GM12878 (cell line): ENCODE measurements around the gene EIF4E. TPM values are rescaled to one million over a fixed set of nuclear protein-coding genes. Genes with fewer than 3 reads are reported as not detected.

ENCODE experiments used
- ATAC-seq: fragments of 200-7000 bp; cut with Tn5 transposase; 3 replicates; pipeline ENCODE4 v1.9.1; 2020; ENCODE audit warnings: mild to moderate bottlenecking, moderate library complexity
- BruUV-seq: library from RNA; stranded (reverse); fragments of 400-500 nt; replicated peaks from 2 replicates; lab custom pipeline; 2021; lab: Mats Ljungman, UMichigan
- CTCF ChIA-PET: fragments of 300-600 bp; sonication (Branson Sonifier 250); formaldehyde crosslinking; extraction: SDS; loops from one replicate; lab custom pipeline; 2021; ENCODE audit warnings: inconsistent platforms; lab: Yijun Ruan, JAX
- POLR2A ChIA-PET: fragments of 350-600 bp; formaldehyde crosslinking; extraction: SDS; loops from one replicate; lab custom pipeline; 2021; ENCODE audit warnings: inconsistent platforms; lab: Charles Lee
- RAD21 ChIA-PET: fragments of 300-600 bp; sonication (Branson Sonifier 250); formaldehyde crosslinking; loops from one replicate; lab custom pipeline; 2023; ENCODE audit warnings: antibody characterized with exemption; ENCODE audit not compliant: unreplicated experiment; lab: Charles Lee
- SMC1A ChIA-PET: fragments of 300-600 bp; sonication (Branson Sonifier 250); formaldehyde crosslinking; loops from one replicate; lab custom pipeline; 2023; ENCODE audit not compliant: unreplicated experiment, uncharacterized antibody; lab: Charles Lee
- DNase-seq: peaks from one replicate; pipeline ENCODE4 v3.0.0-alpha.2; 2011; ENCODE audit warnings: low read depth, low spot score
- FAIRE-seq: peaks from 3 replicates; lab custom pipeline; 2011; peaks lifted over from hg19 to GRCh38; lab: Jason Lieb, UNC
- H2AFZ ChIP-seq: 2 replicates; pipeline ENCODE4 v1.6.0; 2011; ENCODE audit warnings: low read depth, low read length, control low read depth; ENCODE audit not compliant: control insufficient read depth
- H3K27ac ChIP-seq: 2 replicates; pipeline ENCODE4 v1.5.1; 2011; ENCODE audit warnings: control low read depth; ENCODE audit not compliant: control insufficient read depth, insufficient read depth
- H3K27me3 ChIP-seq, 2 experiments: replicated peaks in 1 of 2; 2 replicates each; pipeline versions ENCODE4 v1.6.0 to v1.6.1; 2011; ENCODE audit warnings: low read length in 1 of 2; ENCODE audit not compliant: control insufficient read depth in 2 of 2, insufficient read depth in 2 of 2
- H3K36me3 ChIP-seq, 2 experiments: 2 replicates each; pipeline ENCODE4 v1.5.1; 2011; ENCODE audit warnings: low read length in 1 of 2; ENCODE audit not compliant: control insufficient read depth in 2 of 2, insufficient read depth in 2 of 2
- H3K4me1 ChIP-seq: 2 replicates; pipeline ENCODE4 v1.6.1; 2011; ENCODE audit warnings: mild to moderate bottlenecking, low read length, moderate library complexity, mixed read lengths; ENCODE audit not compliant: control insufficient read depth, insufficient read depth
- H3K4me2 ChIP-seq: 2 replicates; pipeline ENCODE4 v1.6.0; 2011; ENCODE audit warnings: control low read depth; ENCODE audit not compliant: control insufficient read depth, insufficient read depth
- H3K4me3 ChIP-seq: fragments of 200-600 bp; sonication (generic); 2 replicates; pipeline ENCODE4 v1.5.1; 2016
- H3K79me2 ChIP-seq: 2 replicates; pipeline ENCODE4 v1.6.0; 2011; ENCODE audit warnings: low read length; ENCODE audit not compliant: control insufficient read depth, insufficient read depth
- H3K9ac ChIP-seq: 2 replicates; pipeline ENCODE4 v1.8.0; 2011; ENCODE audit warnings: low read length, control low read depth, mixed read lengths; ENCODE audit not compliant: control insufficient read depth, insufficient read depth
- H3K9me3 ChIP-seq: replicated peaks from 3 replicates; pipeline ENCODE4 v1.5.1; 2011; ENCODE audit warnings: mild to moderate bottlenecking, low read length; ENCODE audit not compliant: control insufficient read depth, insufficient read depth
- H4K20me1 ChIP-seq: 2 replicates; pipeline ENCODE4 v1.6.0; 2011; ENCODE audit not compliant: control insufficient read depth, insufficient read depth
- CREM ChIP-seq: IDR thresholded peaks from 2 replicates; pipeline ENCODE4 v1.6.1; 2014; ENCODE audit warnings: antibody characterized with exemption, low read depth
- ELK1 ChIP-seq: IDR thresholded peaks from 2 replicates; pipeline ENCODE4 v1.6.1; 2012; ENCODE audit warnings: low read depth, low read length, improper control_type of control experiment
- IRF4 ChIP-seq: IDR thresholded peaks from 2 replicates; pipeline ENCODE4 v1.6.1; 2011; ENCODE audit warnings: low read depth, low read length
- KDM1A ChIP-seq: fragments of 200-600 bp; sonication (generic); IDR thresholded peaks from 2 replicates; pipeline ENCODE4 v1.6.1; 2016; ENCODE audit warnings: borderline replicate concordance
- MXI1 ChIP-seq: fragments of 150-350 bp; IDR thresholded peaks from 2 replicates; pipeline ENCODE4 v1.6.1; 2011; ENCODE audit warnings: low read depth, mild to moderate bottlenecking, inconsistent platforms, low read length, improper control_type of control experiment
- PKNOX1 ChIP-seq: fragments of 450-650 bp; IDR thresholded peaks from 2 replicates; pipeline ENCODE4 v1.6.1; 2016; ENCODE audit warnings: mild to moderate bottlenecking
- TARDBP ChIP-seq: IDR thresholded peaks from 2 replicates; pipeline ENCODE4 v1.6.1; 2016; ENCODE audit warnings: borderline replicate concordance
- TCF3 ChIP-seq: IDR thresholded peaks from 2 replicates; pipeline ENCODE4 v1.6.1; 2012; ENCODE audit warnings: low read depth, mild to moderate bottlenecking, low read length, borderline replicate concordance; ENCODE audit not compliant: insufficient read depth
- YY1 ChIP-seq: IDR thresholded peaks from 2 replicates; pipeline ENCODE4 v1.6.1; 2011; ENCODE audit warnings: low read depth, mild to moderate bottlenecking, low read length
- in situ Hi-C: fragments of 300-500 bp; cut with MboI; formaldehyde crosslinking; loops from 9 replicates; pipeline ENCODE4 v1.14.3; 2018; ENCODE audit warnings: mixed read lengths
- intact Hi-C: fragments of 100-400 bp; cut with micrococcal nuclease; formaldehyde crosslinking; loops from one replicate; pipeline ENCODE4 v1.14.2; 2022; ENCODE audit not compliant: unreplicated experiment
- polyA plus RNA-seq, 11 experiments: library from polyadenylated mRNA; depleted of rRNA in 4 of 11; unstranded in 6 of 11; stranded (reverse) in 5 of 11; fragments of >200 nt; fragmentation: Nextera tagmentation in 4 of 11; fragmentation: Illumina TruSeq in 1 of 11; extraction: Ambion mirVana in 4 of 11; extraction: Trizol in 1 of 11; gene quantifications; 1 replicate in 1 of 11; 2 replicates in 10 of 11; pipeline versions ENCODE4 v1.2.1 to v1.2.3, GENCODE V29; 2011 to 2016; ENCODE audit warnings: inconsistent platforms in 2 of 11, missing spikeins in 2 of 11, low read depth in 1 of 11
- total RNA-seq, 4 experiments: library from RNA; depleted of rRNA in 3 of 4; stranded (reverse); fragments of >200 nt in 3 of 4; fragmentation: Illumina TruSeq in 1 of 4; extraction: Trizol in 1 of 4; gene quantifications; 2 replicates each; pipeline versions ENCODE4 v1.2.1 to v1.2.3, GENCODE V29; 2013 to 2021
- TF ChIP-seq, protein P1 (sequence below): fragments of 450-650 bp; IDR thresholded peaks from 2 replicates; pipeline ENCODE4 v1.6.1; 2018; ENCODE audit warnings: mild to moderate bottlenecking, low read depth, moderate library complexity; ENCODE audit not compliant: partially characterized antibody

The EIF4E gene
- total and polyA plus RNA-seq, 10 of the 15 experiments (the other 5 are each of a cell fraction or from before 2014, with no cell fraction given), result 104 to 372 (median 163) TPM

DNA sequence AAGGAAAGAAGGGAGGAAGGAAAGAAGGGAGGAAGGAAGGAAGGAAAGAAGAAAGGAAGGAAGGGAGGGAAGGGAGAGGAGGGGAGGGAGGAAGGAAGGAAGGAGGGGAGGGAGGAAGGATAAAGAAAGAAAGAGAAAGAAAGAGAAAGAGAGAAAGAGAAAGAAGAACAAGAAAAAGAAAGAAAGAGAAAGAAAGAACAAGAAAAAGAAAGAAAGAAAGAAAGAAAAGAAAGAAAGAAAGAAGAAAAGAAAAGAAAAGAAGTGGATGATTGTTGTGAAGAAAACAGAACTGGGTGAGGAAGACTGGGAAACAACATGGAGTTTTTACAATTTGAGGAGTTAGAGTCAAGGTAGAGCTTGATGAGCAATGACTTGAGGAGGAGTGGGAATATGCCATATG is 78.0 kb downstream of the EIF4E start:
- Histone ChIP-seq H3K4me2 (no peak overlapping the region), H2AFZ (no peak overlapping the region), H3K4me1 (no peaks in the 10 kb centered on the region), H3K9me3 (no peaks in the 10 kb centered on the region), H4K20me1 (no peaks in the 10 kb centered on the region), H3K9ac (no peak overlapping the region), H3K4me3 (no peak overlapping the region), H3K79me2 (no peaks in the 10 kb centered on the region), H3K36me3 (no peaks in the 10 kb centered on the region), H3K27me3 (no peaks in the 10 kb centered on the region), H3K27ac (no peak overlapping the region)
- DNase-seq, result no peak
- RAD21 ChIA-PET, result no interaction called here
- no TSS peak for BruUV-seq
- intact Hi-C loops, result no loop called here
- no peak for ATAC-seq
- CTCF ChIA-PET, result interaction anchor here (1.2 to 1.5 kb wide), 2 partner anchors 12 to 19 kb away, joined by 3 read pairs; no protein-coding TSS in a partner anchor
- in situ Hi-C loops, result no loop called here
- no peak for FAIRE-seq
- SMC1A ChIA-PET, result no interaction called here
- TF ChIP-seq MXI1, result no peak
- TF ChIP-seq ELK1, result no peak
- no peak for TF ChIP-seq KDM1A
- TF ChIP-seq IRF4, result no peak
- TF ChIP-seq PKNOX1, result no peak
- TF ChIP-seq TCF3, result no peak
- TF ChIP-seq TARDBP, result no peak
- TF ChIP-seq CREM, result no peak
- TF ChIP-seq, protein P1, sequence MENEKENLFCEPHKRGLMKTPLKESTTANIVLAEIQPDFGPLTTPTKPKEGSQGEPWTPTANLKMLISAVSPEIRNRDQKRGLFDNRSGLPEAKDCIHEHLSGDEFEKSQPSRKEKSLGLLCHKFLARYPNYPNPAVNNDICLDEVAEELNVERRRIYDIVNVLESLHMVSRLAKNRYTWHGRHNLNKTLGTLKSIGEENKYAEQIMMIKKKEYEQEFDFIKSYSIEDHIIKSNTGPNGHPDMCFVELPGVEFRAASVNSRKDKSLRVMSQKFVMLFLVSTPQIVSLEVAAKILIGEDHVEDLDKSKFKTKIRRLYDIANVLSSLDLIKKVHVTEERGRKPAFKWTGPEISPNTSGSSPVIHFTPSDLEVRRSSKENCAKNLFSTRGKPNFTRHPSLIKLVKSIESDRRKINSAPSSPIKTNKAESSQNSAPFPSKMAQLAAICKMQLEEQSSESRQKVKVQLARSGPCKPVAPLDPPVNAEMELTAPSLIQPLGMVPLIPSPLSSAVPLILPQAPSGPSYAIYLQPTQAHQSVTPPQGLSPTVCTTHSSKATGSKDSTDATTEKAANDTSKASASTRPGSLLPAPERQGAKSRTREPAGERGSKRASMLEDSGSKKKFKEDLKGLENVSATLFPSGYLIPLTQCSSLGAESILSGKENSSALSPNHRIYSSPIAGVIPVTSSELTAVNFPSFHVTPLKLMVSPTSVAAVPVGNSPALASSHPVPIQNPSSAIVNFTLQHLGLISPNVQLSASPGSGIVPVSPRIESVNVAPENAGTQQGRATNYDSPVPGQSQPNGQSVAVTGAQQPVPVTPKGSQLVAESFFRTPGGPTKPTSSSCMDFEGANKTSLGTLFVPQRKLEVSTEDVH, result no peak
- TF ChIP-seq YY1, result no peak
- POLR2A ChIA-PET, result interaction anchor here (0.7 kb wide), 1 partner anchor 316 kb away, joined by 3 read pairs; no protein-coding TSS in a partner anchor
